Measurements from ENCODE around the gene ZNF492.

DNA sequence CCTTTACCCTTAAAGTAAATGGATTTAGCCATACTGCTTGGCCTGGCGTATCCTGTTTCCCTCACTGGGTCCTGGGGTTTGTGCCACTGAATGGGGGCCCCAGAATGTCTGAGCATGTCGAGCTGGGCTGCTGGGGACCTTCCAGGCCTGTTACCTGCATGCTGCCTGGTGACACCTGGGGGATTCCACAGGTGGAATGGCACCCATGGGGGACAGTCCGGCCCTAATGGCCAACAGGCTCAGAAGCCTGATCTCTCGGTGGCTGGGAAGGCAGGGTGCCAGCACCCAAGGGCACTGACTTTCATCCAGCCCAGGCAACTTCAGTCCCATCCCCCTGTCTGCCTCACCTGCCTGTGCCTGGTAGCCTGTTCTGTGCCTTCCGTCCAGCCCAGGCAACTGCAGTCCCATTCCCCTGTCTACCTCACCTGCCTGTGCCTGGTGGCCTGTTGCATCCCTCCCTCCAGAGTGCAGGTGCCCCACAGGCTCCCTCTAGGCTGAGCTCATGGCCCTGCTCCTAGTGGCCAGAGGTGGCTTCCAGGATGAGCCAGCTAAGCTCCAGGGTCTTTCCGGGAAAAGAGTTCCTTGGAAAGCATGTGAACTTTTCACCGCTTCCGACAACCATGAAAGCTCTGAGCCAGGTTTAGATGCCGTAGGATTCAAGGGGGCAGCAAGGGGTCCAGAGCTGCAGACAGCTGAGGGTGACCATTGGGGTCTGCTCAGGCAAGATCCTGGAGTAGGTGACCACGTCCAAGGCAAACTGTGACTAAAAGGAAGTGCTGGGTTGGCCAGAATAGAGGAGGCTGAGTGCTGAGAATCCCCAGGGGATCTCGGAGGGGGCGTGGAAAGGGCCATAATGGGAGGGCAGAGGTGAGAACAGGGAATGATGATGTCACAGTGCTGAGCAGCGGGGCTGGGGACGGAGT lies 30.3 kb upstream of the ZNF492 start:
- TF ChIP-seq, protein P1, sequence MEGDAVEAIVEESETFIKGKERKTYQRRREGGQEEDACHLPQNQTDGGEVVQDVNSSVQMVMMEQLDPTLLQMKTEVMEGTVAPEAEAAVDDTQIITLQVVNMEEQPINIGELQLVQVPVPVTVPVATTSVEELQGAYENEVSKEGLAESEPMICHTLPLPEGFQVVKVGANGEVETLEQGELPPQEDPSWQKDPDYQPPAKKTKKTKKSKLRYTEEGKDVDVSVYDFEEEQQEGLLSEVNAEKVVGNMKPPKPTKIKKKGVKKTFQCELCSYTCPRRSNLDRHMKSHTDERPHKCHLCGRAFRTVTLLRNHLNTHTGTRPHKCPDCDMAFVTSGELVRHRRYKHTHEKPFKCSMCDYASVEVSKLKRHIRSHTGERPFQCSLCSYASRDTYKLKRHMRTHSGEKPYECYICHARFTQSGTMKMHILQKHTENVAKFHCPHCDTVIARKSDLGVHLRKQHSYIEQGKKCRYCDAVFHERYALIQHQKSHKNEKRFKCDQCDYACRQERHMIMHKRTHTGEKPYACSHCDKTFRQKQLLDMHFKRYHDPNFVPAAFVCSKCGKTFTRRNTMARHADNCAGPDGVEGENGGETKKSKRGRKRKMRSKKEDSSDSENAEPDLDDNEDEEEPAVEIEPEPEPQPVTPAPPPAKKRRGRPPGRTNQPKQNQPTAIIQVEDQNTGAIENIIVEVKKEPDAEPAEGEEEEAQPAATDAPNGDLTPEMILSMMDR (IDR thresholded peaks at IDR 0.05; ENCODE audit: low read length): no peak
- no peak for TF ChIP-seq EZH2 (optimal IDR thresholded peaks at IDR 0.05; ENCODE audit: low read depth, low read length)
- no peak for TF ChIP-seq EZH2phosphoT487 (IDR thresholded peaks at IDR 0.05; ENCODE audit: low read length)
